GM19438 (cell line): ENCODE results near the gene KLK15.

ENCODE experiments used
- ATAC-seq: cut with Tn5 transposase; IDR thresholded peaks from one replicate; pipeline ENCODE4 v1.9.1; 2021; ENCODE audit warnings: low read depth; ENCODE audit not compliant: unreplicated experiment

Gene KLK15, protein sequence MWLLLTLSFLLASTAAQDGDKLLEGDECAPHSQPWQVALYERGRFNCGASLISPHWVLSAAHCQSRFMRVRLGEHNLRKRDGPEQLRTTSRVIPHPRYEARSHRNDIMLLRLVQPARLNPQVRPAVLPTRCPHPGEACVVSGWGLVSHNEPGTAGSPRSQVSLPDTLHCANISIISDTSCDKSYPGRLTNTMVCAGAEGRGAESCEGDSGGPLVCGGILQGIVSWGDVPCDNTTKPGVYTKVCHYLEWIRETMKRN

DNA sequence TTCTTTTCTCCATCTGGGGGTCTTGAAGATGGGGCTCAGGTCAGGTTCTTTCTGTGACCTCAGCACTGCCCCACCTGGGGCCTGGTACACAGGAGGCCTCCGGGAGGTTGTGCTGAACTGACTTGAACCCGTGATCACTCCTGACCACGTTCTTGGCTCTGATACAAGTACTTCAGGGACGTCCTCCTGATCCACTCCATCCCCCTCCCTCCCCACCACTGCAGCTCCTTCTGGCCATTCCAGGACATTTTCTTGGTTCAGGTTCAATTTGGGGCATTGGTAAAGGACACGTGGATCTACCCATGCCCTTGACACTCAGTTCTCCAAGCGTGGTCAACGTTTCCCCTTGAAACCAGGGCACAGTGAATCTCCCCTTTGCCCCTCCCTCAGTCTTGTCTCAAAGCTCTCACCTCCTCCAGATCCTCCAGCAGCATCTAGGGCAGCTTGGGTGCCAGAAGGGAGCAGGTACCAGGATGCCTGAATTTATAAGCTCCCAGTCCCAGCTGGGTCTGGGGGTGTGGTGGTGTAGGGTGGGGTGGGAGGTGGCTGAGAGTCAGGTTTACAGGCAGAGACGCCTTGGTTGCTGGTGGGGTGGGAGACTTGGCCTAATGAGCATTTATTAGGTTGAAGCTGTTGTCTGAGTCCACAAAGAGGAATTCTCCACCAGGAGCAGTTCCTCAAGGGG is at the start of gene KLK15:
KLK15 (minus strand) TSS at position 458 of the 685 bp plus-strand sequence. CDS start 2,082 bp downstream, outside the sequence.
- ATAC-seq: no peak

DNA sequence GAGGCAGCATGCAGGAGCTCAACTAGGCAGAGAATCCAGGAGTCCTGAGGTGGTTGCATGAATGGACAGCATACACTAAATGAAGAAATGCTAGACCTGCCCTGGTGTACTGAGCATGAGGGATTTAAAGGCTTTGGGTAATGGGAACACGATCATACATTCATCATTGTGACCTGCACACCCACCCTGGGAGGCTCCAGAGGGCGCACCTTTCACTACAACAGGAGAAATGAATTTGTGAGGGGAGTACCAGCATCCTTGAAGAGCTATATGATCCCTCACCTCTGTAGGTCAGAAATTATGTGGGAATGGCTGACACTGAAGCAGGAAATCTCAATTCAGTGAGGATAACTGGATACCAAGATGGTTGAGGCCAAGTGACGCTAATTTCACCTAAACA is 48.8 kb upstream of the KLK15 start:
- no peak for ATAC-seq

DNA sequence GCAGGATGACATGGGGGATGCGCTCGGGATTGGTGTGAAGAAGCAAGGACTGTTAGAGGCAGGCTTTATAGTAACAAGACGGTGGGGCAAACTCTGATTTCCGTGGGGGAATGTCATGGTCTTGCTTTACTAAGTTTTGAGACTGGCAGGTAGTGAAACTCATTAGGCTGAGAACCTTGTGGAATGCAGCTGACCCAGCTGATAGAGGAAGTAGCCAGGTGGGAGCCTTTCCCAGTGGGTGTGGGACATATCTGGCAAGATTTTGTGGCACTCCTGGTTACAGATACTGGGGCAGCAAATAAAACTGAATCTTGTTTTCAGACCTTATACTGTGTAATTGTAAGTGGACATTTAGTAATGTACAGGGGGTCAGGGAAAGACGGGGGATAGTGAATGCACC is 46.9 kb upstream of the KLK15 start:
- ATAC-seq: no peak

DNA sequence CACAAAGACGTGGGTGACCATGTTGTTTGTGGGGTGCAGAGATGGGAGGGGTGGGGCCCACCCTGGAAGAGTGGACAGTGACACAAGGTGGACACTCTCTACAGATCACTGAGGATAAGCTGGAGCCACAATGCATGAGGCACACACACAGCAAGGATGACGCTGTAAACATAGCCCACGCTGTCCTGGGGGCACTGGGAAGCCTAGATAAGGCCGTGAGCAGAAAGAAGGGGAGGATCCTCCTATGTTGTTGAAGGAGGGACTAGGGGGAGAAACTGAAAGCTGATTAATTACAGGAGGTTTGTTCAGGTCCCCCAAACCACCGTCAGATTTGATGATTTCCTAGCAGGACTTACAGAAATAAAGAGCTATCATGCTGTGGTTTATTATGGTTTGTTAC is 45.5 kb upstream of the KLK15 start:
- ATAC-seq: no peak

DNA sequence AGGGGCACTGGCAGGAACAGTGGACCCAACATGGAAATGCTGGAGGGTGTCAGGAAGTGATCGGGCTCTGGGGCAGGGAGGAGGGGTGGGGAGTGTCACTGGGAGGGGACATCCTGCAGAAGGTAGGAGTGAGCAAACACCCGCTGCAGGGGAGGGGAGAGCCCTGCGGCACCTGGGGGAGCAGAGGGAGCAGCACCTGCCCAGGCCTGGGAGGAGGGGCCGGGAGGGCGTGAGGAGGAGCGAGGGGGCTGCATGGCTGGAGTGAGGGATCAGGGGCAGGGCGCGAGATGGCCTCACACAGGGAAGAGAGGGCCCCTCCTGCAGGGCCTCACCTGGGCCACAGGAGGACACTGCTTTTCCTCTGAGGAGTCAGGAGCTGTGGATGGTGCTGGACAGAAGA is 44.0 kb upstream of the KLK15 start:
- no peak for ATAC-seq

DNA sequence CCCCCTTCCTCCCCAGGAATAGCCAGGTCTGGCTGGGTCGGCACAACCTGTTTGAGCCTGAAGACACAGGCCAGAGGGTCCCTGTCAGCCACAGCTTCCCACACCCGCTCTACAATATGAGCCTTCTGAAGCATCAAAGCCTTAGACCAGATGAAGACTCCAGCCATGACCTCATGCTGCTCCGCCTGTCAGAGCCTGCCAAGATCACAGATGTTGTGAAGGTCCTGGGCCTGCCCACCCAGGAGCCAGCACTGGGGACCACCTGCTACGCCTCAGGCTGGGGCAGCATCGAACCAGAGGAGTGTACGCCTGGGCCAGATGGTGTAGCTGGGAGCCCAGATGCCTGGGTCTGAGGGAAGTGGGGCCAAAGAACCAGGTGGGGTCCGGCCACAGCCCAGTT is 43.1 kb upstream of the KLK15 start:
- ATAC-seq: no peak

DNA sequence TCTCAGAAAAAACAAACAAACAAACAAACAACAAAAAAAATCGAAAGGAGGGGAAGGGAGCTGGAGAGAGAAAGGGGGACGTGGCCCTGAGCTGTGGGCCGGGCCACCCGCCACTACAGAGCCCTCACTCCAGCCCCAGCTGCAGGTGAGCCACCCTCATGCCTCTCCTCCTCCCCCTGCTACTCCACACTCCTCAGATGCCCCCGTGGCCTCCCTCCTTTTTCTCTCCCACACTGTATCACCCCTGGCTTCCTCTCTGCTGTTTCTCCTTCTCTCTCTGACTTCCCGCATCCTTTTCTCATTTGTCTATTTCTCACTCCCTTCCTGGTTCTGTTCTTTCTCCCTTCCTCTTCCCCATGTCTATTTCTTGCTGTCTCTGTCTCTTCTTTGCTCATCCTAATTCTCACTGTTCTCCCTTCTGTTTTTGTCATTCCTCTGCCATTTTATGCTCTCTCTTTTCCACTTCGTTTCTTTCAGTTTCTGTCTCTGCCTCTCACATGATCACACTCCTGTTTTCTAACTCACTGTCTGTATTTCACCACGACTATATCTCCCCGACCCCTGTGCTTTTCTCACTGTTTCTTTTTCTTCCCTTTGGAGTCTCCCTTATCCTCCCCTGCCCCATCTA is 42.5 kb upstream of the KLK15 start:
- no peak for ATAC-seq

DNA sequence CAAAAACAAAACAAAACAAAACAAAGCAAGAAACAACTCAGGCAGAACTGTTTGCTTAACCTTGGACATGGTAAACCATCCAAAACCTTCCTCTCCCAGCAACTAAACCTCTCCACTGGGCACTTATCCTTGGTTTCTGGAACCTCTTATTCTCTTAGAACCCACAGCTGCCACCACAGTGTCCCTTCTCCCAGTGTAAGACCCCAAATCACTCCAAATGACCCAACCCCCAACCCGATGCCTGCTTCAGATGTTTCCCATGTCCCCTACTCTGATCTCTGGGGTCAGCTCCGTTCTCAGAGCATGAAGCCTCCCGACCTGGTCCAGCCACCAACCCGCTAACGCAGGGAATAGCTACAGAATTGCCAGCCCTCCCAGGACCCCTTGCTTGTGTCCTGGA is 40.8 kb upstream of the KLK15 start:
- ATAC-seq: no peak

DNA sequence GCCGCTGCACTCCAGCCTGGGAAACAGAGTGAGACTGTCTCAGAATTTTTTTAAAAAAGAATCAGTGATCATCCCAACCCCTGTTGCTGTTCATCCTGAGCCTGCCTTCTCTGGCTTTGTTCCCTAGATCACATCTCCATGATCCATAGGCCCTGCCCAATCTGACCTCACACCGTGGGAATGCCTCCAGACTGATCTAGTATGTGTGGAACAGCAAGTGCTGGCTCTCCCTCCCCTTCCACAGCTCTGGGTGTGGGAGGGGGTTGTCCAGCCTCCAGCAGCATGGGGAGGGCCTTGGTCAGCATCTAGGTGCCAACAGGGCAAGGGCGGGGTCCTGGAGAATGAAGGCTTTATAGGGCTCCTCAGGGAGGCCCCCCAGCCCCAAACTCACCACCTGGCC is 39.7 kb upstream of the KLK15 start, which contains the start of gene KLK2:
KLK2 (plus strand) TSS at position 384 of the 400 bp plus-strand sequence. CDS start 35 bp downstream, outside the sequence.
- ATAC-seq: no peak

DNA sequence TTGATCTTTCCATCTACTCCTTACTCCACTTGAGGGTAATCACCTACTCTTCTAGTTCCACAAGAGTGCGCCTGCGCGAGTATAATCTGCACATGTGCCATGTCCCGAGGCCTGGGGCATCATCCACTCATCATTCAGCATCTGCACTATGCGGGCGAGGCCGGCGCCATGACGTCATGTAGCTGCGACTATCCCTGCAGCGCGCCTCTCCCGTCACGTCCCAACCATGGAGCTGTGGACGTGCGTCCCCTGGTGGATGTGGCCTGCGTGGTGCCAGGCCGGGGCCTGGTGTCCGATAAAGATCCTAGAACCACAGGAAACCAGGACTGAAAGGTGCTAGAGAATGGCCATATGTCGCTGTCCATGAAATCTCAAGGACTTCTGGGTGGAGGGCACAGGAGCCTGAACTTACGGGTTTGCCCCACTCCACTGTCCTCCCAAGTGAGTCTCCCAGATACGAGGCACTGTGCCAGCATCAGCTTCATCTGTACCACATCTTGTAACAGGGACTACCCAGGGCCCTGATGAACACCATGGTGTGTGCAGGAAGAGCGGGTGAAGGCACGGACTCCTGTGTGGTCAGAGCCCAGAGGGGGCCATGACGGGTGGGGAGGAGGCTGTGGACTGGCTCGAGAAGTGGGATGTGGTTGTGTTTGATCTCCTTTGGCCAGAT is 37.2 kb upstream of the KLK15 start:
- ATAC-seq: no peak

DNA sequence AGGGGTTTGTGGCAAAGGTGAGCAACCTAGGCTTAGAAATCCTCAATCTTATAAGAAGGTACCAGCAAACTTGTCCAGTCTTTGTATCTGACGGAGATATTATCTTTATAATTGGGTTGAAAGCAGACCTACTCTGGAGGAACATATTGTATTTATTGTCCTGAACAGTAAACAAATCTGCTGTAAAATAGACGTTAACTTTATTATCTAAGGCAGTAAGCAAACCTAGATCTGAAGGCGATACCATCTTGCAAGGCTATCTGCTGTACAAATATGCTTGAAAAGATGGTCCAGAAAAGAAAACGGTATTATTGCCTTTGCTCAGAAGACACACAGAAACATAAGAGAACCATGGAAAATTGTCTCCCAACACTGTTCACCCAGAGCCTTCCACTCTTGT is 36.1 kb upstream of the KLK15 start:
- ATAC-seq: no peak

DNA sequence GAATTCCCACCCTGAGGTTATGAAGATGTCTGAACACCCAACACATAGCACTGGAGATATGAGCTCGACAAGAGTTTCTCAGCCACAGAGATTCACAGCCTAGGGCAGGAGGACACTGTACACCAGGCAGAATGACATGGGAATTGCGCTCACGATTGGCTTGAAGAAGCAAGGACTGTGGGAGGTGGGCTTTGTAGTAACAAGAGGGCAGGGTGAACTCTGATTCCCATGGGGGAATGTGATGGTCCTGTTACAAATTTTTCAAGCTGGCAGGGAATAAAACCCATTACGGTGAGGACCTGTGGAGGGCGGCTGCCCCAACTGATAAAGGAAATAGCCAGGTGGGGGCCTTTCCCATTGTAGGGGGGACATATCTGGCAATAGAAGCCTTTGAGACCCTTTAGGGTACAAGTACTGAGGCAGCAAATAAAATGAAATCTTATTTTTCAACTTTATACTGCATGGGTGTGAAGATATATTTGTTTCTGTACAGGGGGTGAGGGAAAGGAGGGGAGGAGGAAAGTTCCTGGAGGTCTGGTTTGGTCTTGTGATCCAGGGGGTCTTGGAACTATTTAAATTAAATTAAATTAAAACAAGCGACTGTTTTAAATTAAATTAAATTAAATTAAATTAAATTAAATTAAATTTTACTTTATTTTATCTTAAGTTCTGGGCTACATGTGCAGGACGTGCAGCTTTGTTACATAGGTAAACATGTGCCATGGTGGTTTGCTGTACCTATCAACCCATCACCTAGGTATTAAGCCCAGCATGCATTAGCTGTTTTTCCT is 28.3 kb upstream of the KLK15 start:
- ATAC-seq: no peak

DNA sequence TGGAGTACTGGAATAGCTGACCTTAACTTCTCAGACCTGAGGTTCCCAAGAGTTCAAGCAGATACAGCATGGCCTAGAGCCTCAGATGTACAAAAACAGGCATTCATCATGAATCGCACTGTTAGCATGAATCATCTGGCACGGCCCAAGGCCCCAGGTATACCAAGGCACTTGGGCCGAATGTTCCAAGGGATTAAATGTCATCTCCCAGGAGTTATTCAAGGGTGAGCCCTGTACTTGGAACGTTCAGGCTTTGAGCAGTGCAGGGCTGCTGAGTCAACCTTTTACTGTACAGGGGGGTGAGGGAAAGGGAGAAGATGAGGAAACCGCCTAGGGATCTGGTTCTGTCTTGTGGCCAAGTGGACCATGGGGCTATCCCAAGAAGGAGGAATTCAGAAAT is 27.6 kb upstream of the KLK15 start:
- no peak for ATAC-seq

DNA sequence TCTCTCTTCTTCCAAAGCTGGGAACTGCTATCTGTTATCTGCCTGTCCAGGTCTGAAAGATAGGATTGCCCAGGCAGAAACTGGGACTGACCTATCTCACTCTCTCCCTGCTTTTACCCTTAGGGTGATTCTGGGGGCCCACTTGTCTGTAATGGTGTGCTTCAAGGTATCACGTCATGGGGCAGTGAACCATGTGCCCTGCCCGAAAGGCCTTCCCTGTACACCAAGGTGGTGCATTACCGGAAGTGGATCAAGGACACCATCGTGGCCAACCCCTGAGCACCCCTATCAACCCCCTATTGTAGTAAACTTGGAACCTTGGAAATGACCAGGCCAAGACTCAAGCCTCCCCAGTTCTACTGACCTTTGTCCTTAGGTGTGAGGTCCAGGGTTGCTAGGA is 26.5 kb upstream of the KLK15 start:
- no peak for ATAC-seq

DNA sequence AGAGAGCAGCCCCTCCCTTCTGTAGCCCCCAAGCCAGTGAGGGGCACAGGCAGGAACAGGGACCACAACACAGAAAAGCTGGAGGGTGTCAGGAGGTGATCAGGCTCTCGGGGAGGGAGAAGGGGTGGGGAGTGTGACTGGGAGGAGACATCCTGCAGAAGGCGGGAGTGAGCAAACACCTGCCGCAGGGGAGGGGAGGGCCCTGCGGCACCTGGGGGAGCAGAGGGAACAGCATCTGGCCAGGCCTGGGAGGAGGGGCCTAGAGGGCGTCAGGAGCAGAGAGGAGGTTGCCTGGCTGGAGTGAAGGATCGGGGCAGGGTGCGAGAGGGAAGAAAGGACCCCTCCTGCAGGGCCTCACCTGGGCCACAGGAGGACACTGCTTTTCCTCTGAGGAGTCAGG is 25.5 kb upstream of the KLK15 start:
- ATAC-seq: no peak

DNA sequence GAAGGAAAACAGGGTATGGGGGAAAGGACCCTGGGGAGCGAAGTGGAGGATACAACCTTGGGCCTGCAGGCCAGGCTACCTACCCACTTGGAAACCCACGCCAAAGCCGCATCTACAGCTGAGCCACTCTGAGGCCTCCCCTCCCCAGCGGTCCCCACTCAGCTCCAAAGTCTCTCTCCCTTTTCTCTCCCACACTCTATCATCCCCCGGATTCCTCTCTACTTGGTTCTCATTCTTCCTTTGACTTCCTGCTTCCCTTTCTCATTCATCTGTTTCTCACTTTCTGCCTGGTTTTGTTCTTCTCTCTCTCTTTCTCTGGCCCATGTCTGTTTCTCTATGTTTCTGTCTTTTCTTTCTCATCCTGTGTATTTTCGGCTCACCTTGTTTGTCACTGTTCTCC is 24.0 kb upstream of the KLK15 start:
- no peak for ATAC-seq

DNA sequence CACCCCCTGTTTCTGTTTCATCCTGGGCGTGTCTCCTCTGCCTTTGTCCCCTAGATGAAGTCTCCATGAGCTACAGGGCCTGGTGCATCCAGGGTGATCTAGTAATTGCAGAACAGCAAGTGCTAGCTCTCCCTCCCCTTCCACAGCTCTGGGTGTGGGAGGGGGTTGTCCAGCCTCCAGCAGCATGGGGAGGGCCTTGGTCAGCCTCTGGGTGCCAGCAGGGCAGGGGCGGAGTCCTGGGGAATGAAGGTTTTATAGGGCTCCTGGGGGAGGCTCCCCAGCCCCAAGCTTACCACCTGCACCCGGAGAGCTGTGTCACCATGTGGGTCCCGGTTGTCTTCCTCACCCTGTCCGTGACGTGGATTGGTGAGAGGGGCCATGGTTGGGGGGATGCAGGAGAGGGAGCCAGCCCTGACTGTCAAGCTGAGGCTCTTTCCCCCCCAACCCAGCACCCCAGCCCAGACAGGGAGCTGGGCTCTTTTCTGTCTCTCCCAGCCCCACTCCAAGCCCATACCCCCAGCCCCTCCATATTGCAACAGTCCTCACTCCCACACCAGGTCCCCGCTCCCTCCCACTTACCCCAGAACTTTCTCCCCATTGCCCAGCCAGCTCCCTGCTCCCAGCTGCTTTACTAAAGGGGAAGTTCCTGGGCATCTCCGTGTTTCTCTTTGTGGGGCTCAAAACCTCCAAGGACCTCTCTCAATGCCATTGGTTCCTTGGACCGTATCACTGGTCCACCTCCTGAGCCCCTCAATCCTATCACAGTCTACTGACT is 21.4 kb upstream of the KLK15 start, which contains the start of gene KLK3:
KLK3 (plus strand) TSS at position 280 of the 775 bp plus-strand sequence; CDS start at position 321, 41 bp downstream.
- no peak for ATAC-seq

DNA sequence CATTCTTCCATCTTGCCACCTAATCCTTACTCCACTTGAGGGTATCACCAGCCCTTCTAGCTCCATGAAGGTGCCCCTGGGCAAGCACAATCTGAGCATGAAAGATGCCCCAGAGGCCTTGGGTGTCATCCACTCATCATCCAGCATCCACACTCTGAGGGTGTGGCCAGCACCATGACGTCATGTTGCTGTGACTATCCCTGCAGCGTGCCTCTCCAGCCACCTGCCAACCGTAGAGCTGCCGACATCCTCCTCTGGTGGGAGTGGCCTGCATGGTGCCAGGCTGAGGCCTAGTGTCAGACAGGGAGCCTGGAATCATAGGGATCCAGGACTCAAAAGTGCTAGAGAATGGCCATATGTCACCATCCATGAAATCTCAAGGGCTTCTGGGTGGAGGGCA is 18.2 kb upstream of the KLK15 start:
- ATAC-seq: no peak

DNA sequence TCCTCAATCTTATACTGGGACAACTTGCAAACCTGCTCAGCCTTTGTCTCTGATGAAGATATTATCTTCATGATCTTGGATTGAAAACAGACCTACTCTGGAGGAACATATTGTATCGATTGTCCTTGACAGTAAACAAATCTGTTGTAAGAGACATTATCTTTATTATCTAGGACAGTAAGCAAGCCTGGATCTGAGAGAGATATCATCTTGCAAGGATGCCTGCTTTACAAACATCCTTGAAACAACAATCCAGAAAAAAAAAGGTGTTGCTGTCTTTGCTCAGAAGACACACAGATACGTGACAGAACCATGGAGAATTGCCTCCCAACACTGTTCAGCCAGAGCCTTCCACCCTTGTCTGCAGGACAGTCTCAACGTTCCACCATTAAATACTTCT is 17.4 kb upstream of the KLK15 start:
- ATAC-seq: no peak
